ENCODE data around the gene DKKL1. TPM values are rescaled to one million over a fixed set of nuclear protein-coding genes. Genes with fewer than 3 reads are reported as not detected.

DKKL1 gene
- total RNA-seq, 1 experiment from 2014 or later: 0.95 TPM

GRCh38 chr19:49411681-49412326, 48.1 kb downstream of the DKKL1 start:
- no peak for DNase-seq (ENCODE audit: low read depth, low spot score)
- no peak for TF ChIP-seq CTCF (IDR thresholded peaks at IDR 0.05)
- CTCF ChIA-PET: no interaction called here
- no TSS peak for BruUV-seq (replicated peaks)
- Histone ChIP-seq H3K9me3 (ENCODE audit: control insufficient read depth, insufficient read depth, low read depth, low read length) (no peaks in the 10 kb centered on the region), H3K27ac (ENCODE audit: low read length) (no peak overlapping the region), H3K27me3 (ENCODE audit: control insufficient read depth, insufficient read depth, low read length) (no peaks in the 10 kb centered on the region), H3K4me1 (ENCODE audit: control insufficient read depth, insufficient read depth, low read length) (no peaks in the 10 kb centered on the region), H3K4me3 (ENCODE audit: low read depth in 2 of 2, low read length in 2 of 2) (no peak overlapping the region), H3K36me3 (ENCODE audit: control insufficient read depth, insufficient read depth, low read length) (no peaks in the 10 kb centered on the region)
- intact Hi-C loops (cut with micrococcal nuclease; ENCODE audit: unreplicated experiment) (no loop called here), in situ Hi-C loops (cut with HindIII; ENCODE audit: low pct_unique_long_range_greater_than_20kb, low sequenced_read_pairs) (no loop called here)
- POLR2A ChIA-PET: no interaction called here
- no peak for ATAC-seq

- BruUV-seq (replicated peaks): no TSS peak
- no peaks in the 10 kb centered on the region for H3K4me1 ChIP-seq (ENCODE audit: control insufficient read depth, insufficient read depth, low read length)
- CTCF ChIA-PET: no interaction called here
- ATAC-seq (no peak), DNase-seq (ENCODE audit: low read depth, low spot score) (no peak)
- H3K27me3 ChIP-seq (ENCODE audit: control insufficient read depth, insufficient read depth, low read length): no peaks in the 10 kb centered on the region
- H3K36me3 ChIP-seq (ENCODE audit: control insufficient read depth, insufficient read depth, low read length): no peaks in the 10 kb centered on the region
- no peak overlapping the region for H3K4me3 ChIP-seq (ENCODE audit: low read depth in 2 of 2, low read length in 2 of 2)
- no peak for TF ChIP-seq POLR2AphosphoS5 (IDR thresholded peaks at IDR 0.05; ENCODE audit: low read depth, low read length)
- no peak for TF ChIP-seq SIN3A (IDR thresholded peaks at IDR 0.05; ENCODE audit: borderline replicate concordance, insufficient read depth, low read depth, low read length)
- TF ChIP-seq CTCF (IDR thresholded peaks at IDR 0.05): no peak
- no peak for TF ChIP-seq REST (IDR thresholded peaks at IDR 0.05; ENCODE audit: insufficient read depth in 1 of 2, low read depth in 2 of 2, low read length in 1 of 2)
- in situ Hi-C loops (cut with HindIII; ENCODE audit: low pct_unique_long_range_greater_than_20kb, low sequenced_read_pairs): no loop called here
- no peaks in the 10 kb centered on the region for H3K9me3 ChIP-seq (ENCODE audit: control insufficient read depth, insufficient read depth, low read depth, low read length)
- intact Hi-C loops (cut with micrococcal nuclease; ENCODE audit: unreplicated experiment): no loop called here
- H3K27ac ChIP-seq (ENCODE audit: low read length): no peak overlapping the region
- POLR2A ChIA-PET: no interaction called here
These were observed 49.7 kb downstream of the DKKL1 start for GRCh38 chr19:49413348-49413747.

- POLR2A ChIA-PET: no interaction called here
These were observed 50.6 kb downstream of the DKKL1 start for GRCh38 chr19:49414256-49414655.

More at GRCh38 chr19:49414256-49414655, 50.6 kb downstream of the DKKL1 start:
- H3K27ac ChIP-seq (ENCODE audit: low read length): no peak overlapping the region
- DNase-seq (ENCODE audit: low read depth, low spot score): no peak
- H3K27me3 ChIP-seq (ENCODE audit: control insufficient read depth, insufficient read depth, low read length): no peaks in the 10 kb centered on the region
- no peak for ATAC-seq
- H3K9me3 ChIP-seq (ENCODE audit: control insufficient read depth, insufficient read depth, low read depth, low read length): no peaks in the 10 kb centered on the region
- H3K4me3 ChIP-seq (ENCODE audit: low read depth in 2 of 2, low read length in 2 of 2): no peak overlapping the region
- no peaks in the 10 kb centered on the region for H3K36me3 ChIP-seq (ENCODE audit: control insufficient read depth, insufficient read depth, low read length)
- intact Hi-C loops (cut with micrococcal nuclease; ENCODE audit: unreplicated experiment): no loop called here
- H3K4me1 ChIP-seq (ENCODE audit: control insufficient read depth, insufficient read depth, low read length): no peaks in the 10 kb centered on the region
- BruUV-seq (replicated peaks): no TSS peak
- no peak for TF ChIP-seq POLR2AphosphoS5 (IDR thresholded peaks at IDR 0.05; ENCODE audit: low read depth, low read length)
- TF ChIP-seq SIN3A (IDR thresholded peaks at IDR 0.05; ENCODE audit: borderline replicate concordance, insufficient read depth, low read depth, low read length): no peak
- CTCF ChIA-PET: no interaction called here
- in situ Hi-C loops (cut with HindIII; ENCODE audit: low pct_unique_long_range_greater_than_20kb, low sequenced_read_pairs): no loop called here

Data from Panc1 (cell line).